H9 (cell line): Measurements from ENCODE around the gene C4orf51. TPM values are rescaled to one million over a fixed set of nuclear protein-coding genes. Genes with fewer than 3 reads are reported as not detected.

ENCODE experiments used
- DNase-seq: peaks from one replicate; pipeline ENCODE4 v3.0.0-alpha.2; 2017
- H2AFZ ChIP-seq: one replicate; pipeline ENCODE4 v1.6.1; 2013; ENCODE audit warnings: mild to moderate bottlenecking, low read length, control low read depth, moderate library complexity
- H2AK5ac ChIP-seq: 2 replicates; pipeline ENCODE4 v1.6.1; 2013; ENCODE audit warnings: low read length, control low read depth, mixed read lengths; ENCODE audit not compliant: insufficient read length
- H2BK120ac ChIP-seq: one replicate; pipeline ENCODE4 v1.6.1; 2013; ENCODE audit warnings: low read depth, mild to moderate bottlenecking, low read length, control low read depth, inconsistent platforms; ENCODE audit not compliant: poor library complexity, severe bottlenecking
- H2BK12ac ChIP-seq: 2 replicates; pipeline ENCODE4 v1.6.1; 2013; ENCODE audit warnings: low read length, control low read depth, mixed read lengths, low read depth; ENCODE audit not compliant: insufficient read length
- H2BK15ac ChIP-seq: 2 replicates; pipeline ENCODE4 v1.6.1; 2013; ENCODE audit warnings: low read depth, low read length, control low read depth
- H2BK20ac ChIP-seq: one replicate; pipeline ENCODE4 v1.6.1; 2013; ENCODE audit warnings: low read depth, mild to moderate bottlenecking, low read length, control low read depth, inconsistent platforms; ENCODE audit not compliant: poor library complexity, severe bottlenecking
- H2BK5ac ChIP-seq: 2 replicates; pipeline ENCODE4 v1.6.1; 2013; ENCODE audit warnings: low read length, control low read depth, mixed read lengths; ENCODE audit not compliant: insufficient read length
- H3K14ac ChIP-seq: 2 replicates; pipeline ENCODE4 v1.6.1; 2013; ENCODE audit warnings: low read length, control low read depth; ENCODE audit not compliant: insufficient read depth
- H3K18ac ChIP-seq: 2 replicates; pipeline ENCODE4 v1.6.1; 2013; ENCODE audit warnings: low read depth, mild to moderate bottlenecking, mixed read lengths, low read length, control low read depth; ENCODE audit not compliant: insufficient read length
- H3K23ac ChIP-seq: 2 replicates; pipeline ENCODE4 v1.6.1; 2013; ENCODE audit warnings: low read length, control low read depth, mixed read lengths, low read depth; ENCODE audit not compliant: insufficient read length
- H3K23me2 ChIP-seq: 2 replicates; pipeline ENCODE4 v1.6.1; 2013; ENCODE audit warnings: low read depth, mild to moderate bottlenecking, mixed read lengths, low read length, control low read depth; ENCODE audit not compliant: insufficient read length, poor library complexity, severe bottlenecking
- H3K27ac ChIP-seq: 2 replicates; pipeline ENCODE4 v1.5.1; 2013; ENCODE audit warnings: low read length, control low read depth, mixed read lengths, low read depth; ENCODE audit not compliant: insufficient read length
- H3K27me3 ChIP-seq: 2 replicates; pipeline ENCODE4 v1.6.1; 2013; ENCODE audit warnings: low read length, control low read depth, inconsistent platforms; ENCODE audit not compliant: insufficient read depth
- H3K4ac ChIP-seq: 2 replicates; pipeline ENCODE4 v1.6.1; 2013; ENCODE audit warnings: low read depth, mild to moderate bottlenecking, control low read depth, inconsistent platforms, low read length, moderate library complexity
- H3K4me1 ChIP-seq: 2 replicates; pipeline ENCODE4 v1.6.1; 2013; ENCODE audit warnings: low read length, control low read depth, inconsistent platforms; ENCODE audit not compliant: insufficient read depth
- H3K4me2 ChIP-seq: 2 replicates; pipeline ENCODE4 v1.6.1; 2013; ENCODE audit warnings: low read length, control low read depth, mixed read lengths; ENCODE audit not compliant: insufficient read length, insufficient read depth
- H3K56ac ChIP-seq: 2 replicates; pipeline ENCODE4 v1.6.1; 2013; ENCODE audit warnings: low read depth, mild to moderate bottlenecking, mixed read lengths, low read length, control low read depth; ENCODE audit not compliant: insufficient read length
- H3K79me1 ChIP-seq: 2 replicates; pipeline ENCODE4 v1.6.1; 2013; ENCODE audit warnings: low read depth, mild to moderate bottlenecking, moderate library complexity, low read length, control low read depth, inconsistent platforms; ENCODE audit not compliant: insufficient read depth, poor library complexity, severe bottlenecking
- H3K79me2 ChIP-seq: 2 replicates; pipeline ENCODE4 v1.6.1; 2013; ENCODE audit warnings: low read length, control low read depth, inconsistent platforms; ENCODE audit not compliant: insufficient read depth
- H3K9ac ChIP-seq: 2 replicates; pipeline ENCODE4 v1.6.1; 2013; ENCODE audit warnings: low read length, control low read depth, mixed read lengths; ENCODE audit not compliant: insufficient read length; ENCODE audit errors: extremely low read depth
- H3K9me3 ChIP-seq: one replicate; pipeline ENCODE4 v1.6.1; 2013; ENCODE audit warnings: low read depth, low read length, inconsistent platforms; ENCODE audit not compliant: control insufficient read depth
- H3T11ph ChIP-seq: one replicate; pipeline ENCODE4 v1.6.1; 2013; ENCODE audit warnings: mild to moderate bottlenecking, low read length, control low read depth, inconsistent platforms
- H4K20me1 ChIP-seq: one replicate; pipeline ENCODE4 v1.6.1; 2013; ENCODE audit not compliant: control insufficient read depth, insufficient read length, insufficient read depth
- H4K5ac ChIP-seq: 2 replicates; pipeline ENCODE4 v1.6.1; 2013; ENCODE audit warnings: low read depth, mild to moderate bottlenecking, mixed read lengths, low read length, control low read depth; ENCODE audit not compliant: insufficient read length
- H4K8ac ChIP-seq: replicated peaks from 2 replicates; pipeline ENCODE4 v1.6.1; 2013; ENCODE audit warnings: low read length, control low read depth, mixed read lengths, low read depth; ENCODE audit not compliant: insufficient read length
- H4K91ac ChIP-seq: 2 replicates; pipeline ENCODE4 v1.6.1; 2013; ENCODE audit warnings: low read depth, mild to moderate bottlenecking, moderate library complexity, mixed read lengths, low read length, control low read depth; ENCODE audit not compliant: insufficient read length
- H3K27ac Mint-ChIP-seq, 3 experiments: 2 replicates in 2 of 3; 3 replicates in 1 of 3; pipeline ENCODE4 v1.8.0; 2020 to 2021; ENCODE audit warnings: mixed read lengths in 3 of 3, mild to moderate bottlenecking in 1 of 3, moderate library complexity in 1 of 3
- H3K27me3 Mint-ChIP-seq: 2 replicates; pipeline ENCODE4 v1.8.0; 2021; ENCODE audit warnings: low read depth, mild to moderate bottlenecking, moderate library complexity, mixed read lengths
- H3K36me3 Mint-ChIP-seq, 3 experiments: 2 replicates in 2 of 3; 3 replicates in 1 of 3; pipeline ENCODE4 v1.8.0; 2020 to 2021; ENCODE audit warnings: low read depth in 3 of 3, mixed read lengths in 3 of 3; ENCODE audit not compliant: insufficient read depth in 1 of 3
- H3K4me1 Mint-ChIP-seq, 2 experiments: 2 replicates each; pipeline ENCODE4 v1.8.0; 2020; ENCODE audit warnings: mixed read lengths in 2 of 2
- H3K4me3 Mint-ChIP-seq, 2 experiments: 2 replicates in 1 of 2; 3 replicates in 1 of 2; pipeline ENCODE4 v1.8.0; 2020 to 2021; ENCODE audit warnings: mild to moderate bottlenecking in 2 of 2, mixed read lengths in 2 of 2, moderate library complexity in 1 of 2
- H3K9me3 Mint-ChIP-seq, 2 experiments: 2 replicates in 1 of 2; 3 replicates in 1 of 2; pipeline ENCODE4 v1.8.0; 2020; ENCODE audit warnings: mild to moderate bottlenecking in 2 of 2, mixed read lengths in 2 of 2, moderate library complexity in 1 of 2
- WGBS: extraction: QIAGEN DNeasy Blood & Tissue Kit; methylation state at CpG from one replicate; pipeline ENCODE4 v1.1.7; 2013; ENCODE audit warnings: missing lambda C conversion rate, low lambda C conversion rate, mixed read lengths; ENCODE audit not compliant: insufficient read length; ENCODE audit errors: extremely low coverage; 5-methylcytosine and 5-hydroxymethylcytosine counted together
- total RNA-seq: library from RNA; stranded (reverse); gene quantifications from 2 replicates; pipeline ENCODE4 v1.2.1, GENCODE V29; 2021
- TF ChIP-seq, protein P1 (sequence below): fragments of 200-600 bp; sonication (generic); conservative IDR thresholded peaks from 3 replicates; pipeline ENCODE4 v1.8.0; 2021; ENCODE audit warnings: antibody characterized with exemption, mild to moderate bottlenecking

The C4orf51 gene
- total RNA-seq, 1 experiment from 2014 or later, result 6.0 TPM

- H2BK15ac ChIP-seq, result no peak overlapping the region
- no peak overlapping the region for H4K8ac ChIP-seq
- H3K14ac ChIP-seq, result no peak overlapping the region
- no peak overlapping the region for H2AK5ac ChIP-seq
- no peak overlapping the region for H3K9ac ChIP-seq
- no peak overlapping the region for H3K4me3 Mint-ChIP-seq
- H3K27me3 Mint-ChIP-seq, result no peaks in the 10 kb centered on the region
- H4K20me1 ChIP-seq, result peaks cover 3% of the 10 kb centered on the region
- H3K27ac Mint-ChIP-seq, result peak overlapping the region; percentile 8 to 31 (median 19); a peak in 2 of 7 replicates
- H3K79me2 ChIP-seq, result no peaks in the 10 kb centered on the region
- H2BK120ac ChIP-seq, result no peak overlapping the region
- no peak overlapping the region for H4K5ac ChIP-seq
- no peak overlapping the region for H2BK12ac ChIP-seq
- no peak overlapping the region for H2AFZ ChIP-seq
- no peaks in the 10 kb centered on the region for H3K27me3 ChIP-seq
- DNase-seq, result no peak
- no peak overlapping the region for H3K27ac ChIP-seq
- H4K91ac ChIP-seq, result no peak overlapping the region
- H3K4me2 ChIP-seq, result no peak overlapping the region
- no peak overlapping the region for H3K23ac ChIP-seq
- H3K9me3 ChIP-seq, result no peaks in the 10 kb centered on the region
- no peaks in the 10 kb centered on the region for H3K79me1 ChIP-seq
- peaks cover 17 to 63% (median 45%) of the 10 kb centered on the region in 3 experiments; a peak in 6 of 7 replicates for H3K36me3 Mint-ChIP-seq
- peaks cover 0 to 2% of the 10 kb centered on the region in 2 experiments; a peak in 1 of 4 replicates for H3K4me1 Mint-ChIP-seq
- H3K18ac ChIP-seq, result no peak overlapping the region
- no peaks in the 10 kb centered on the region for H3K23me2 ChIP-seq
- H2BK5ac ChIP-seq, result no peak overlapping the region
- H3K4ac ChIP-seq, result no peak overlapping the region
- H3K56ac ChIP-seq, result no peak overlapping the region
- H3K9me3 Mint-ChIP-seq, result no peaks in the 10 kb centered on the region
- no peaks in the 10 kb centered on the region for H3K4me1 ChIP-seq
- TF ChIP-seq, protein P1, sequence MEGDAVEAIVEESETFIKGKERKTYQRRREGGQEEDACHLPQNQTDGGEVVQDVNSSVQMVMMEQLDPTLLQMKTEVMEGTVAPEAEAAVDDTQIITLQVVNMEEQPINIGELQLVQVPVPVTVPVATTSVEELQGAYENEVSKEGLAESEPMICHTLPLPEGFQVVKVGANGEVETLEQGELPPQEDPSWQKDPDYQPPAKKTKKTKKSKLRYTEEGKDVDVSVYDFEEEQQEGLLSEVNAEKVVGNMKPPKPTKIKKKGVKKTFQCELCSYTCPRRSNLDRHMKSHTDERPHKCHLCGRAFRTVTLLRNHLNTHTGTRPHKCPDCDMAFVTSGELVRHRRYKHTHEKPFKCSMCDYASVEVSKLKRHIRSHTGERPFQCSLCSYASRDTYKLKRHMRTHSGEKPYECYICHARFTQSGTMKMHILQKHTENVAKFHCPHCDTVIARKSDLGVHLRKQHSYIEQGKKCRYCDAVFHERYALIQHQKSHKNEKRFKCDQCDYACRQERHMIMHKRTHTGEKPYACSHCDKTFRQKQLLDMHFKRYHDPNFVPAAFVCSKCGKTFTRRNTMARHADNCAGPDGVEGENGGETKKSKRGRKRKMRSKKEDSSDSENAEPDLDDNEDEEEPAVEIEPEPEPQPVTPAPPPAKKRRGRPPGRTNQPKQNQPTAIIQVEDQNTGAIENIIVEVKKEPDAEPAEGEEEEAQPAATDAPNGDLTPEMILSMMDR, result no peak
- WGBS, result no CpG with 5 or more reads among the region's 6 CpGs
- H2BK20ac ChIP-seq, result no peak overlapping the region
- H3T11ph ChIP-seq, result no peak overlapping the region
These were observed 93.8 kb downstream of the C4orf51 start for GRCh38 chr4:145773581-145774234.
